Lower leg skin (tissue), 3 donors: ENCODE measurements around the gene VPS41.

Experiments used
- POLR2A ChIP-seq, 2 donors: fragments of 450-650 bp; IDR thresholded peaks; one replicate each; pipeline ENCODE4 v1.6.1; 2016 to 2017; ENCODE audit warnings: antibody characterized with exemption in 2 of 2, mild to moderate bottlenecking in 1 of 2, moderate library complexity in 1 of 2
- TF ChIP-seq, protein P1 (sequence below), 3 donors: fragments of 450-650 bp; IDR thresholded peaks; one replicate each; pipeline ENCODE4 v1.5.1; 2016; ENCODE audit warnings: antibody characterized with exemption in 3 of 3, mild to moderate bottlenecking in 3 of 3, moderate library complexity in 2 of 3

DNA sequence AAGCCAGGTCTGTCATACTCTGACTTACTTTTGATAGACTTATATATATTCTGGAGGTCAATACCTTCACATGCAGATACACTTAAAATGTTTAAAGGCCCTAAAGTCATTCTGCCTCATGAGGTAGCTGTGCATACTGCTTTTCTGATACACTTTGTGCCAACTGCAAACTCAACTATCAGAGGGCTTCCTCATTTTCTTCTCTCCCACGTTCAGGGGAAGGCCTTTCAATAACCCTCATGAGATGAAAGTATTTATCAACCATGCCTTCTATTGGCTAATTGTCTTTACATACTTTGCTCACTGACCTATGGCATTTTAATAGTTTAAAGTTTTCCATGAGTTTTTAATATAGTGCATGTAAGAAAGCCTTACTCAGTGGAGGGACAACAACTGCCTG, 165.1 kb downstream of the VPS41 start:
- TF ChIP-seq, protein P1, sequence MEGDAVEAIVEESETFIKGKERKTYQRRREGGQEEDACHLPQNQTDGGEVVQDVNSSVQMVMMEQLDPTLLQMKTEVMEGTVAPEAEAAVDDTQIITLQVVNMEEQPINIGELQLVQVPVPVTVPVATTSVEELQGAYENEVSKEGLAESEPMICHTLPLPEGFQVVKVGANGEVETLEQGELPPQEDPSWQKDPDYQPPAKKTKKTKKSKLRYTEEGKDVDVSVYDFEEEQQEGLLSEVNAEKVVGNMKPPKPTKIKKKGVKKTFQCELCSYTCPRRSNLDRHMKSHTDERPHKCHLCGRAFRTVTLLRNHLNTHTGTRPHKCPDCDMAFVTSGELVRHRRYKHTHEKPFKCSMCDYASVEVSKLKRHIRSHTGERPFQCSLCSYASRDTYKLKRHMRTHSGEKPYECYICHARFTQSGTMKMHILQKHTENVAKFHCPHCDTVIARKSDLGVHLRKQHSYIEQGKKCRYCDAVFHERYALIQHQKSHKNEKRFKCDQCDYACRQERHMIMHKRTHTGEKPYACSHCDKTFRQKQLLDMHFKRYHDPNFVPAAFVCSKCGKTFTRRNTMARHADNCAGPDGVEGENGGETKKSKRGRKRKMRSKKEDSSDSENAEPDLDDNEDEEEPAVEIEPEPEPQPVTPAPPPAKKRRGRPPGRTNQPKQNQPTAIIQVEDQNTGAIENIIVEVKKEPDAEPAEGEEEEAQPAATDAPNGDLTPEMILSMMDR (IDR thresholded peaks at IDR 0.05) = no peak
- no peak for TF ChIP-seq POLR2A (IDR thresholded peaks at IDR 0.05)
